GM21723 (cell line): ENCODE data around the gene GADD45G.

ENCODE experiments used
- ATAC-seq: cut with Tn5 transposase; IDR thresholded peaks from one replicate; pipeline ENCODE4 v1.9.1; 2021; ENCODE audit warnings: mild to moderate bottlenecking, moderate library complexity; ENCODE audit not compliant: unreplicated experiment

Gene GADD45G

GRCh38 chr9:89608641-89609335 lies 4.0 kb downstream of the GADD45G start:
- ATAC-seq: no peak

- no peak for ATAC-seq
Measured at GRCh38 chr9:89609426-89610006, 4.7 kb downstream of the GADD45G start.

- ATAC-seq: no peak
Measured at GRCh38 chr9:89610391-89610925, 5.6 kb downstream of the GADD45G start.

GRCh38 chr9:89611425-89611824 lies 6.6 kb downstream of the GADD45G start:
- ATAC-seq: no peak

- no peak for ATAC-seq
Measured at GRCh38 chr9:89612566-89613278, 7.9 kb downstream of the GADD45G start.

GRCh38 chr9:89613912-89614892 lies 9.4 kb downstream of the GADD45G start:
- ATAC-seq: no peak

GRCh38 chr9:89615661-89616060 lies 10.8 kb downstream of the GADD45G start:
- ATAC-seq: no peak

- no peak for ATAC-seq
Measured at GRCh38 chr9:89616411-89616810, 11.6 kb downstream of the GADD45G start.

GRCh38 chr9:89617978-89618377 lies 13.2 kb downstream of the GADD45G start:
- no peak for ATAC-seq

- no peak for ATAC-seq
Measured at GRCh38 chr9:89619019-89619418, 14.2 kb downstream of the GADD45G start.

- no peak for ATAC-seq
Measured at GRCh38 chr9:89619424-89620138, 14.8 kb downstream of the GADD45G start.

- ATAC-seq: no peak
Measured at GRCh38 chr9:89621031-89621430, 16.2 kb downstream of the GADD45G start.

- ATAC-seq: no peak
Measured at GRCh38 chr9:89621676-89622075, 16.9 kb downstream of the GADD45G start.

- no peak for ATAC-seq
Measured at GRCh38 chr9:89622933-89623861, 18.4 kb downstream of the GADD45G start.

- no peak for ATAC-seq
Measured at GRCh38 chr9:89623925-89624420, 19.2 kb downstream of the GADD45G start.

GRCh38 chr9:89625721-89626687 lies 21.2 kb downstream of the GADD45G start:
- ATAC-seq: no peak

GRCh38 chr9:89626741-89627265 lies 22.0 kb downstream of the GADD45G start:
- ATAC-seq: no peak
